Activated CD8-positive, alpha-beta memory T cell treated with anti-CD3 and anti-CD28 coated beads for 36 hours (primary cell): Measurements from ENCODE around the gene SLC47A1. TPM values are rescaled to one million over a fixed set of nuclear protein-coding genes. Genes with fewer than 3 reads are reported as not detected.

Experiments
- CTCF ChIA-PET: fragments of 350-600 bp; sonication (Branson Sonifier 250); formaldehyde crosslinking; loops from one replicate; lab custom pipeline; 2021; ENCODE audit warnings: antibody characterized with exemption; lab: Charles Lee
- POLR2A ChIA-PET: fragments of 350-600 bp; sonication (Branson Sonifier 250); formaldehyde crosslinking; loops from one replicate; lab custom pipeline; 2021; ENCODE audit warnings: antibody characterized with exemption; lab: Charles Lee
- total RNA-seq, 2 experiments: library from RNA; stranded (reverse); gene quantifications; one replicate each; pipeline ENCODE4 v1.2.3, GENCODE V29; 2021

The SLC47A1 gene
- total RNA-seq, 2 experiments from 2014 or later, result 0.27 to 0.30 TPM

- ChIA-PET POLR2A (no interaction called here), CTCF (no interaction called here)
These were observed 16.3 kb downstream of the SLC47A1 start for GRCh38 chr17:19549746-19550623.

GRCh38 chr17:19551165-19551564, 17.5 kb downstream of the SLC47A1 start:
- CTCF ChIA-PET, result no interaction called here
- POLR2A ChIA-PET, result no interaction called here

GRCh38 chr17:19551591-19552148, 18.0 kb downstream of the SLC47A1 start:
- ChIA-PET POLR2A (no interaction called here), CTCF (no interaction called here)

- ChIA-PET POLR2A (no interaction called here), CTCF (interaction anchor here (0.7 kb wide), 1 partner anchor 102 kb away, joined by 3 read pairs; no protein-coding TSS in a partner anchor)
These were observed 19.4 kb downstream of the SLC47A1 start for GRCh38 chr17:19553036-19553435.

GRCh38 chr17:19554393-19554792, 20.7 kb downstream of the SLC47A1 start:
- ChIA-PET CTCF (no interaction called here), POLR2A (no interaction called here)

- ChIA-PET POLR2A (no interaction called here), CTCF (no interaction called here)
These were observed 22.1 kb downstream of the SLC47A1 start for GRCh38 chr17:19555746-19556145.

GRCh38 chr17:19558946-19559345, 25.3 kb downstream of the SLC47A1 start:
- ChIA-PET CTCF (no interaction called here), POLR2A (no interaction called here)

GRCh38 chr17:19561697-19562318, 28.2 kb downstream of the SLC47A1 start:
- CTCF ChIA-PET, result no interaction called here
- POLR2A ChIA-PET, result interaction anchor here (0.6 kb wide), 1 partner anchor 1465 kb away, joined by 9 read pairs; no protein-coding TSS in a partner anchor

GRCh38 chr17:19565817-19566575, 32.3 kb downstream of the SLC47A1 start:
- ChIA-PET CTCF (no interaction called here), POLR2A (no interaction called here)

- CTCF ChIA-PET, result no interaction called here
- POLR2A ChIA-PET, result interaction anchor here (0.5 kb wide), 1 partner anchor 39 kb away, joined by 10 read pairs; no protein-coding TSS in a partner anchor
These were observed 33.8 kb downstream of the SLC47A1 start for GRCh38 chr17:19567216-19568015.

GRCh38 chr17:19568016-19568350, 34.3 kb downstream of the SLC47A1 start:
- ChIA-PET POLR2A (no interaction called here), CTCF (no interaction called here)

GRCh38 chr17:19569785-19570543, 36.3 kb downstream of the SLC47A1 start:
- CTCF ChIA-PET, result interaction anchor here (0.9 kb wide), 1 partner anchor 196 kb away, joined by 3 read pairs; no protein-coding TSS in a partner anchor
- POLR2A ChIA-PET, result no interaction called here

GRCh38 chr17:19570544-19571062, 36.9 kb downstream of the SLC47A1 start:
- CTCF ChIA-PET, result no interaction called here

GRCh38 chr17:19573075-19573474, 39.4 kb downstream of the SLC47A1 start:
- CTCF ChIA-PET, result interaction anchor here (0.6 kb wide), 1 partner anchor 44 kb away, joined by 3 read pairs; no protein-coding TSS in a partner anchor
- POLR2A ChIA-PET, result no interaction called here

More at GRCh38 chr17:19570544-19571062, 36.9 kb downstream of the SLC47A1 start:
- POLR2A ChIA-PET, result no interaction called here

- ChIA-PET CTCF (interaction anchor here (0.6 kb wide), 1 partner anchor 136 kb away, joined by 3 read pairs; no protein-coding TSS in a partner anchor), POLR2A (no interaction called here)
These were observed 41.3 kb downstream of the SLC47A1 start for GRCh38 chr17:19574956-19575355.

- CTCF ChIA-PET, result no interaction called here
- POLR2A ChIA-PET, result no interaction called here
These were observed 44.9 kb downstream of the SLC47A1 start for GRCh38 chr17:19578545-19578944.

GRCh38 chr17:19579192-19579761, 45.6 kb downstream of the SLC47A1 start:
- POLR2A ChIA-PET, result no interaction called here
- CTCF ChIA-PET, result no interaction called here
